ENCODE data around the gene MNDA.

The MNDA gene

DNA sequence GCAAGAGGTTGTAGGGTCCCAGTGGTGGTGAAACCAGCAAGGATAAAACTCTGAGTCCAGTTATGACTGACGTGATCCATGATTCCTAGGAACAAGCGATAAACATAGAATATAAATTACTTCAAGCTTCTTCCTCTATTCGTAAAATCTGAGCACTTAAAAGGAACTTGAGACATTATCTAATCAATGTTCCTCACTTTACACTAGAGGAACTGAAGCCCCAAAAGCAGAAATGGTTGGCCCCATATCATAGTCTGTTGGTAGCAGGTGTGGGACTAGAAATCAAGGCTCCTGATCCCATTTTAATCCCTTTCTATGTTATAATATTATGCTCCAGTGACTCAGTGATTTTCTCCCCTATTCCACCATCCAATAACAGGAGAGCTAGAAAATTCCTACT is 21.9 kb upstream of the MNDA start:
- Histone ChIP-seq H3K36me3 (ENCODE audit: insufficient read depth, low read length) (no peaks in the 10 kb centered on the region), H3K9ac (ENCODE audit: low read depth, low read length, poor library complexity, severe bottlenecking) (no peak overlapping the region), H3K4me1 (ENCODE audit: insufficient read depth, low read length, poor library complexity, severe bottlenecking) (no peaks in the 10 kb centered on the region), H3F3A (ENCODE audit: low read depth) (no peaks in the 10 kb centered on the region), H3K9me2 (replicated peaks; ENCODE audit: low read depth, low read length) (no peaks in the 10 kb centered on the region), H3K27me3 (ENCODE audit: insufficient read depth, low read length, poor library complexity, severe bottlenecking) (no peaks in the 10 kb centered on the region), H3K79me2 (ENCODE audit: insufficient read depth, low read length) (no peaks in the 10 kb centered on the region), H4K20me1 (ENCODE audit: insufficient read depth, low read length, poor library complexity, severe bottlenecking) (no peaks in the 10 kb centered on the region), H3K4me2 (ENCODE audit: low read depth, low read length, poor library complexity, severe bottlenecking) (no peak overlapping the region), H2AFZ (ENCODE audit: low read length) (no peak overlapping the region), H3K9me3 (ENCODE audit: insufficient read depth, low read depth, low read length) (no peaks in the 10 kb centered on the region), H3K4me3 (ENCODE audit: low read length, poor library complexity, severe bottlenecking) (no peak overlapping the region)
- TF ChIP-seq EZH2phosphoT487 (IDR thresholded peaks at IDR 0.05; ENCODE audit: borderline replicate concordance) = no peak
- TF ChIP-seq, protein P1, sequence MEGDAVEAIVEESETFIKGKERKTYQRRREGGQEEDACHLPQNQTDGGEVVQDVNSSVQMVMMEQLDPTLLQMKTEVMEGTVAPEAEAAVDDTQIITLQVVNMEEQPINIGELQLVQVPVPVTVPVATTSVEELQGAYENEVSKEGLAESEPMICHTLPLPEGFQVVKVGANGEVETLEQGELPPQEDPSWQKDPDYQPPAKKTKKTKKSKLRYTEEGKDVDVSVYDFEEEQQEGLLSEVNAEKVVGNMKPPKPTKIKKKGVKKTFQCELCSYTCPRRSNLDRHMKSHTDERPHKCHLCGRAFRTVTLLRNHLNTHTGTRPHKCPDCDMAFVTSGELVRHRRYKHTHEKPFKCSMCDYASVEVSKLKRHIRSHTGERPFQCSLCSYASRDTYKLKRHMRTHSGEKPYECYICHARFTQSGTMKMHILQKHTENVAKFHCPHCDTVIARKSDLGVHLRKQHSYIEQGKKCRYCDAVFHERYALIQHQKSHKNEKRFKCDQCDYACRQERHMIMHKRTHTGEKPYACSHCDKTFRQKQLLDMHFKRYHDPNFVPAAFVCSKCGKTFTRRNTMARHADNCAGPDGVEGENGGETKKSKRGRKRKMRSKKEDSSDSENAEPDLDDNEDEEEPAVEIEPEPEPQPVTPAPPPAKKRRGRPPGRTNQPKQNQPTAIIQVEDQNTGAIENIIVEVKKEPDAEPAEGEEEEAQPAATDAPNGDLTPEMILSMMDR (conservative IDR thresholded peaks at IDR 0.05; ENCODE audit: low read length) = no peak

DNA sequence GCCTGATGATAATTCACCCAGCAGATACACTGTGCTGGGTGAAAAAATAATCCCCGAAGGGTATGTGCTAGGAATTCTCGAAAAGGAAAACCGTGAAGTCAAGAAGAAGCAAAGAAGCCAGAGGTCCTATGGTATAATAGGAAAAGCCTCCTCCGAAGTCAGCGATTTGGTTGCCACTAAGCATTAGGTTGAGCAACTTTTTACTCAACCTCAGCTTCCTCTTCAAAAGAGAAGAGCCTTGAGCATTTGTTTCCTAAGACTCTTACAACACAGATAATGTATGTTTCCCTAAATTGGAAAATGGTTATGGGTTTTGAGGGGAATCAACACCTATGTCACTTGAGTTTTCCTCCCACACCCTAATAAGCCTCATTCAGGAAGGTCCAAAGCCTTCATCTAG is 21.3 kb upstream of the MNDA start:
- Histone ChIP-seq H3K79me2 (ENCODE audit: insufficient read depth, low read length) (no peaks in the 10 kb centered on the region), H3K4me2 (ENCODE audit: low read depth, low read length, poor library complexity, severe bottlenecking) (no peak overlapping the region)

DNA sequence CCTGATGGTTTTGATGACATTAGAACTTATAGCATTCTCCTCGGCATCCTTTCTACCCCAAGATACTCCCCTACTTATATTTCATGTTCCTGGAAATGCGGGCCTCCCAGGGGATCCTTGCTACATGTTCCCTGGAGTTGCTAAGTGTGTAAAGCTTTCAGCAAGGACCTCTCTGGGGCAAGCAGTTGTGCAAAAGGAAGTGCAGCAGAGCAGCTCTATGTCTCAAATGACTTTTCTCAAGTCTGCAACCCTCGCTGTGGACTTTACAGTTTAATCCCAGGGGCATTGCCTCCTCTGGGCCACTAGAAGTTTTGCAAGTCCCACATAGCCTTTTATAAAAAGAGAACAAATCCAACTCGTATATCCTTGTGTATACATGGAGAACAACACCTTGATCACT is 20.8 kb upstream of the MNDA start:
- Histone ChIP-seq H3K4me2 (ENCODE audit: low read depth, low read length, poor library complexity, severe bottlenecking) (no peak overlapping the region), H3K9ac (ENCODE audit: low read depth, low read length, poor library complexity, severe bottlenecking) (no peak overlapping the region), H3K4me1 (ENCODE audit: insufficient read depth, low read length, poor library complexity, severe bottlenecking) (no peaks in the 10 kb centered on the region), H3K36me3 (ENCODE audit: insufficient read depth, low read length) (no peaks in the 10 kb centered on the region), H2AFZ (ENCODE audit: low read length) (0 out of 2 replicates have a peak overlapping the region, but pooled peaks have one; percentile 33), H3F3A (ENCODE audit: low read depth) (no peaks in the 10 kb centered on the region), H4K20me1 (ENCODE audit: insufficient read depth, low read length, poor library complexity, severe bottlenecking) (no peaks in the 10 kb centered on the region), H3K79me2 (ENCODE audit: insufficient read depth, low read length) (no peaks in the 10 kb centered on the region), H3K27me3 (ENCODE audit: insufficient read depth, low read length, poor library complexity, severe bottlenecking) (no peaks in the 10 kb centered on the region), H3K9me2 (replicated peaks; ENCODE audit: low read depth, low read length) (no peaks in the 10 kb centered on the region), H3K4me3 (ENCODE audit: low read length, poor library complexity, severe bottlenecking) (no peak overlapping the region), H3K9me3 (ENCODE audit: insufficient read depth, low read depth, low read length) (no peaks in the 10 kb centered on the region)
- TF ChIP-seq EZH2phosphoT487 (IDR thresholded peaks at IDR 0.05; ENCODE audit: borderline replicate concordance) = no peak
- TF ChIP-seq, protein P1 (conservative IDR thresholded peaks at IDR 0.05; ENCODE audit: low read length) = no peak

More for the DNA sequence above, 21.3 kb upstream of the MNDA start:
- Histone ChIP-seq H2AFZ (ENCODE audit: low read length) (0 out of 2 replicates have a peak overlapping the region, but pooled peaks have one; percentile 33), H4K20me1 (ENCODE audit: insufficient read depth, low read length, poor library complexity, severe bottlenecking) (no peaks in the 10 kb centered on the region), H3K9me2 (replicated peaks; ENCODE audit: low read depth, low read length) (no peaks in the 10 kb centered on the region), H3K9ac (ENCODE audit: low read depth, low read length, poor library complexity, severe bottlenecking) (no peak overlapping the region), H3K36me3 (ENCODE audit: insufficient read depth, low read length) (no peaks in the 10 kb centered on the region), H3K4me1 (ENCODE audit: insufficient read depth, low read length, poor library complexity, severe bottlenecking) (no peaks in the 10 kb centered on the region), H3K9me3 (ENCODE audit: insufficient read depth, low read depth, low read length) (no peaks in the 10 kb centered on the region), H3F3A (ENCODE audit: low read depth) (no peaks in the 10 kb centered on the region), H3K27me3 (ENCODE audit: insufficient read depth, low read length, poor library complexity, severe bottlenecking) (no peaks in the 10 kb centered on the region), H3K4me3 (ENCODE audit: low read length, poor library complexity, severe bottlenecking) (no peak overlapping the region)
- no peak for TF ChIP-seq EZH2phosphoT487 (IDR thresholded peaks at IDR 0.05; ENCODE audit: borderline replicate concordance)
- TF ChIP-seq, protein P1 (conservative IDR thresholded peaks at IDR 0.05; ENCODE audit: low read length) = no peak

All from Loucy (cell line).